ENCODE results near the gene BMPR1A. TPM values are rescaled to one million over a fixed set of nuclear protein-coding genes. Genes with fewer than 3 reads are reported as not detected.

Gene BMPR1A
- total and polyA plus RNA-seq, 2 of the 4 experiments (the other 2 are of a cell fraction): 15.9 to 93.7 TPM

DNA sequence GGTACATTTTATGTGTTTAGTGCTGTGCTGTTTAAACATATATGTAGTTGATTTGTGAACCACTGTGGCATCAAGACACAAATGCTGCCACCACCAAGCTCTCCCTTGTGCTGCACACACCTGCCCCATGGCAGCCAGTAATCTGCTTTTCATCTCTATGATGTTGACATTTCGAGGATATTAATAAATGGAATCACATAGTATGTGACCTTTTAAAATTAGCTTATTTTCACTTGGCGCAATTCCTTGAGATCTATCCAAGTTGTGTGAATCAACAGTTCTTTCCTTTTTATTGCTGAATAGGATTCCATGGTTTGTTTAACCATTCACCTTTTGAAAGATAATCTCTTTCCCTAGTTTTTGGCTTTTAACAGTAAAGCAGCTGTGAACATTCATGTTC is 73.1 kb downstream of the BMPR1A start:
- Histone ChIP-seq H3K4me1 (ENCODE audit: control insufficient read depth, insufficient read depth, low read length) (peaks cover 4% of the 10 kb centered on the region), H3K56ac (ENCODE audit: extremely low read depth, insufficient read depth, low read length) (no peak overlapping the region), H3K4me2 (ENCODE audit: low read depth, low read length) (no peak overlapping the region), H2AK5ac (ENCODE audit: low read depth, low read length) (no peak overlapping the region), H3K18ac (ENCODE audit: low read depth, low read length) (no peak overlapping the region), H4K8ac (ENCODE audit: low read depth in 2 of 2, low read length in 2 of 2) (no peak overlapping the region), H4K91ac (ENCODE audit: insufficient read depth, low read depth, low read length) (no peak overlapping the region), H3K4me3 (ENCODE audit: insufficient read depth, low read depth, low read length) (no peak overlapping the region), H2BK15ac (ENCODE audit: low read depth, low read length) (no peak overlapping the region), H2BK20ac (ENCODE audit: low read depth, low read length) (no peak overlapping the region), H3K14ac (replicated peaks; ENCODE audit: low read depth, low read length) (no peak overlapping the region), H2AK9ac (replicated peaks; ENCODE audit: low read depth, low read length, poor library complexity) (no peak overlapping the region), H3K9me1 (ENCODE audit: insufficient read depth, low read length) (peaks cover 12% of the 10 kb centered on the region; the same call in 1 of the 2 replicates), H3K27me3 (ENCODE audit: control insufficient read depth, insufficient read depth, low read length) (no peaks in the 10 kb centered on the region), H3K36me3 (ENCODE audit: control insufficient read depth, insufficient read depth, low read length) (no peaks in the 10 kb centered on the region), H2BK5ac (ENCODE audit: low read depth, low read length, poor library complexity, severe bottlenecking) (no peak overlapping the region), H3K4ac (ENCODE audit: low read depth, low read length) (no peak overlapping the region), H2AFZ (replicated peaks; ENCODE audit: low read length, poor library complexity) (no peak overlapping the region), H3K27ac (ENCODE audit: insufficient read depth, low read length) (no peak overlapping the region), H2BK120ac (ENCODE audit: low read depth, low read length) (no peak overlapping the region), H3K9me3 (ENCODE audit: control insufficient read depth, insufficient read depth, low read length) (no peaks in the 10 kb centered on the region), H3K9ac (ENCODE audit: low read depth, low read length) (no peak overlapping the region), H4K20me1 (ENCODE audit: insufficient read depth, low read length) (peaks cover 51% of the 10 kb centered on the region), H4K5ac (ENCODE audit: low read depth, low read length) (no peak overlapping the region), H3K79me1 (ENCODE audit: low read depth in 1 of 2, low read length in 2 of 2) (peaks cover 22 to 68% of the 10 kb centered on the region in 2 experiments), H3K23ac (ENCODE audit: low read depth, low read length) (no peak overlapping the region)
- intact Hi-C loops (cut with micrococcal nuclease) (loop anchor here (2.0 kb wide), 1 partner anchor 13 kb away; no protein-coding TSS in a partner anchor), dilution Hi-C loops (cut with HindIII; ENCODE audit: low sequenced_read_pairs, unreplicated experiment) (no loop called here), in situ Hi-C loops (cut with MboI; ENCODE audit: low sequenced_read_pairs) (no loop called here)
- no TSS peak for BruUV-seq (replicated peaks)
- WGBS, 2 experiments (ENCODE audit: extremely low coverage in 2 of 2, insufficient read length in 1 of 2): no CpG with 5 or more reads among the region's 2 CpGs
- POLR2A ChIA-PET (ENCODE audit: unreplicated experiment): no interaction called here
- ATAC-seq (ENCODE audit: low read depth) (no peak; the same call in 1 of the 2 replicates), DNase-seq (no peak)
- CTCF ChIA-PET: no interaction called here
- no peak for TF ChIP-seq RFX5 (IDR thresholded peaks at IDR 0.05; ENCODE audit: low read depth, low read length)
- no peak for TF ChIP-seq RAD21 (IDR thresholded peaks at IDR 0.05; ENCODE audit: low read length)
- no peak for TF ChIP-seq CEBPB (IDR thresholded peaks at IDR 0.05; ENCODE audit: low read depth, low read length)
- TF ChIP-seq MXI1 (IDR thresholded peaks at IDR 0.05; ENCODE audit: borderline replicate concordance, low read depth, low read length): no peak
- no peak for TF ChIP-seq POLR2A (IDR thresholded peaks at IDR 0.05; ENCODE audit: low read depth, low read length)
- TF ChIP-seq, protein P1, sequence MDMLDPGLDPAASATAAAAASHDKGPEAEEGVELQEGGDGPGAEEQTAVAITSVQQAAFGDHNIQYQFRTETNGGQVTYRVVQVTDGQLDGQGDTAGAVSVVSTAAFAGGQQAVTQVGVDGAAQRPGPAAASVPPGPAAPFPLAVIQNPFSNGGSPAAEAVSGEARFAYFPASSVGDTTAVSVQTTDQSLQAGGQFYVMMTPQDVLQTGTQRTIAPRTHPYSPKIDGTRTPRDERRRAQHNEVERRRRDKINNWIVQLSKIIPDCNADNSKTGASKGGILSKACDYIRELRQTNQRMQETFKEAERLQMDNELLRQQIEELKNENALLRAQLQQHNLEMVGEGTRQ (IDR thresholded peaks at IDR 0.05; ENCODE audit: low read depth, low read length): no peak
- TF ChIP-seq BHLHE40 (IDR thresholded peaks at IDR 0.05; ENCODE audit: low read depth, low read length): no peak
- TF ChIP-seq SMC3 (IDR thresholded peaks at IDR 0.05; ENCODE audit: low read depth, low read length): no peak
- TF ChIP-seq CHD1 (IDR thresholded peaks at IDR 0.05; ENCODE audit: low read depth, low read length): no peak
- TF ChIP-seq FOS (IDR thresholded peaks at IDR 0.05; ENCODE audit: low read depth, low read length): no peak
- no peak for TF ChIP-seq MAFK (IDR thresholded peaks at IDR 0.05; ENCODE audit: low read depth, low read length)
